ENCODE results near the gene FLT3LG. TPM values are rescaled to one million over a fixed set of nuclear protein-coding genes. Genes with fewer than 3 reads are reported as not detected.

Gene FLT3LG
- total RNA-seq, 2 experiments from 2014 or later, result 57.7 to 61.2 TPM

- ChIA-PET CTCF (interaction anchor here (0.8 kb wide), 1 partner anchor 9 kb away, joined by 4 read pairs; no protein-coding TSS in a partner anchor), POLR2A (interaction anchor here (0.7 to 2.2 kb wide), 3 partner anchors 48 to 93 kb away, joined by 3 to 10 read pairs (median 4); partner anchors contain the start of gene PRR12)
- no peaks in the 10 kb centered on the region for H3K27me3 Mint-ChIP-seq
- H3K36me3 Mint-ChIP-seq (ENCODE audit: low read depth), result peaks cover 51% of the 10 kb centered on the region
- H3K4me1 Mint-ChIP-seq (ENCODE audit: low read depth), result peaks cover 43% of the 10 kb centered on the region
- no peak for DNase-seq
- intact Hi-C loops (cut with micrococcal nuclease), result no loop called here
- peak overlapping the region; percentile 94 for H3K4me3 Mint-ChIP-seq
- no peak for ATAC-seq
- H3K9me3 Mint-ChIP-seq, result no peaks in the 10 kb centered on the region
- no peak for TF ChIP-seq CTCF (IDR thresholded peaks at IDR 0.05)
- peak overlapping the region; percentile 97 for H3K27ac Mint-ChIP-seq
Observed at GRCh38 chr19:49497789-49498103, 23.7 kb downstream of the FLT3LG start.

DNA sequence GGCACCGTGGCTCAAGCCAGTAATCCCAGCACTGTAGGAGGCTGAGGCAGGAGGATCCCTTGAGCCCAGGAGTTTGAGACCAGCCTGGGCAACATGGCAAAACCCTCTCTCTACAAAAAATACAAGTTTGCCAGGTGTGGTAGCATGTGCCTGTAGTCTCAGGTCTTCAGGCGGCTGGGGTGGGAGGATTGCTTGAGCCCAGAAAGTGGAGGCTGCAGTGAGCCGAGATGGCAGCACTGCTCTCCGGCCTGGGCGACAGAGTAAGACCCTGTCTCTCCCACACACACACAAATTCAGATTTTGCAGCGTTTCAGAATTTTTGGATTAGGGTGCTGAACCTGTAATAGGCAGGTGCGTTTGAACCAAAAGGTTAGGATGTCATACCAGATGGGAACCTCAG lies 24.5 kb downstream of the FLT3LG start:
- Mint-ChIP-seq H3K27me3 (no peaks in the 10 kb centered on the region), H3K27ac (peak overlapping the region; percentile 97), H3K4me1 (ENCODE audit: low read depth) (peaks cover 44% of the 10 kb centered on the region), H3K4me3 (peak overlapping the region; percentile 94), H3K36me3 (ENCODE audit: low read depth) (peaks cover 45% of the 10 kb centered on the region), H3K9me3 (no peaks in the 10 kb centered on the region)
- ChIA-PET CTCF (interaction anchor here (1.0 to 1.4 kb wide), 3 partner anchors 12 to 82 kb away, joined by 3 to 7 read pairs (median 4); partner anchors contain the start of gene NOSIP), POLR2A (interaction anchor here (0.9 to 2.2 kb wide), 8 partner anchors 14 to 190 kb away, joined by 3 to 10 read pairs (median 4); partner anchors contain the start of gene PRR12)
- no peak for TF ChIP-seq CTCF (IDR thresholded peaks at IDR 0.05)
- DNase-seq (no peak), ATAC-seq (no peak)
- intact Hi-C loops (cut with micrococcal nuclease), result no loop called here

DNA sequence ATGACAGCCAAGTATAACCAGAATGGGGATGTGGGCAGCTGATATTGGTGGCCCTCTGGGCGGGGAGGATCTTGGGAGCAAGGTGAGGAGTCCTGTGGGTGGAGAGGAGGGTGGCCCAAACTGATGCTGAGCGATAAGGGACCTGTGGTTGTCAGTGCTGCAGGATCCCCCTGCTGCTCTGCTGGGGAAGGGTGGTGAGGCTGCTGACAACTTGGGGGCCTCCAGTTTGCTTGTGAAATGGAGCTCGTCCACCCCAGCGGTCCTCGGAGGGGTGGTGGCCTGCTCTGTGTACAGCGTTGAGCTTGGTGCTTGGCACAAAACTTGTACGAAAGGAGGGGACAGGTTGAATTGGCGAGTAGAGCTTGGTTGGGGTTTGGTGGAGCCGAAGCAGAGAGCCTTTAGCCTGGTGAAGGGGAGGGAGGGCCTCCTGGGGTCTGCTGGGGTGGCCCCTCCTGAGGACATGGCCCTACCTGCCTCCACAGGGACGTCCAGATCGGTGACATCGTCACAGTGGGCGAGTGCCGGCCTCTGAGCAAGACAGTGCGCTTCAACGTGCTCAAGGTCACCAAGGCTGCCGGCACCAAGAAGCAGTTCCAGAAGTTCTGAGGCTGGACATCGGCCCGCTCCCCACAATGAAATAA lies 25.1 kb downstream of the FLT3LG start:
- TF ChIP-seq CTCF (IDR thresholded peaks at IDR 0.05), result no peak
- peak overlapping the region; percentile 97 for H3K27ac Mint-ChIP-seq
- ChIA-PET POLR2A (interaction anchor here (0.6 to 1.6 kb wide), 10 partner anchors 14 to 189 kb away, joined by 3 to 6 read pairs (median 4); no protein-coding TSS in a partner anchor), CTCF (interaction anchor here (0.9 to 1.4 kb wide), 6 partner anchors 11 to 182 kb away, joined by 3 to 7 read pairs (median 3); partner anchors contain the start of genes IRF3 and NOSIP)
- no peak for ATAC-seq
- peaks cover 43% of the 10 kb centered on the region for H3K4me1 Mint-ChIP-seq (ENCODE audit: low read depth)
- no peaks in the 10 kb centered on the region for H3K27me3 Mint-ChIP-seq
- DNase-seq, result peak; percentile 49
- intact Hi-C loops (cut with micrococcal nuclease), result no loop called here
- H3K4me3 Mint-ChIP-seq, result peak overlapping the region; percentile 94
- no peaks in the 10 kb centered on the region for H3K9me3 Mint-ChIP-seq
- peaks cover 44% of the 10 kb centered on the region for H3K36me3 Mint-ChIP-seq (ENCODE audit: low read depth)

GRCh38 chr19:49502866-49503581 lies 29.0 kb downstream of the FLT3LG start:
- H3K27ac Mint-ChIP-seq, result no peak overlapping the region
- peak; percentile 48 for TF ChIP-seq CTCF (IDR thresholded peaks at IDR 0.05)
- H3K36me3 Mint-ChIP-seq (ENCODE audit: low read depth), result peaks cover 25% of the 10 kb centered on the region
- no peaks in the 10 kb centered on the region for H3K9me3 Mint-ChIP-seq
- intact Hi-C loops (cut with micrococcal nuclease), result loop anchor here (2.0 kb wide), 2 partner anchors 44 to 68 kb away; no protein-coding TSS in a partner anchor
- ChIA-PET POLR2A (interaction anchor here (0.5 to 1.3 kb wide), 3 partner anchors 32 to 62 kb away, joined by 3 to 5 read pairs (median 3); no protein-coding TSS in a partner anchor), CTCF (interaction anchor here (0.9 to 10.8 kb wide), 10 partner anchors 8 to 170 kb away, joined by 3 to 232 read pairs (median 4); partner anchors contain the start of gene RCN3)
- H3K4me1 Mint-ChIP-seq (ENCODE audit: low read depth), result peaks cover 41% of the 10 kb centered on the region
- peak; percentile 60 for DNase-seq
- H3K27me3 Mint-ChIP-seq, result no peaks in the 10 kb centered on the region
- ATAC-seq, result no peak
- no peak overlapping the region for H3K4me3 Mint-ChIP-seq

Data from activated CD8-positive, alpha-beta T cell treated with anti-CD3 and anti-CD28 coated beads for 36 hours (primary cell).